OCI-LY7 (cell line): ENCODE data around the gene COL18A1. TPM values are rescaled to one million over a fixed set of nuclear protein-coding genes. Genes with fewer than 3 reads are reported as not detected.
"Not testable (repeated sequence)": the region's sequence is repeated elsewhere in the genome, so short reads cannot be mapped to it uniquely, and the experiment has no call there.

ENCODE experiments used
- BruUV-seq: library from RNA; stranded (reverse); fragments of 400-500 nt; replicated peaks from 2 replicates; lab custom pipeline; 2021; lab: Mats Ljungman, UMichigan
- CTCF ChIA-PET: fragments of 300-600 bp; sonication (Branson Sonifier 250); formaldehyde crosslinking; loops from one replicate; lab custom pipeline; 2022; ENCODE audit warnings: antibody characterized with exemption; ENCODE audit not compliant: unreplicated experiment; lab: Charles Lee
- POLR2A ChIA-PET: fragments of 300-600 bp; sonication (Branson Sonifier 250); formaldehyde crosslinking; loops from one replicate; lab custom pipeline; 2022; ENCODE audit warnings: antibody characterized with exemption; lab: Charles Lee
- DNase-seq: peaks from one replicate; pipeline ENCODE4 v3.0.0-alpha.2; 2015; ENCODE audit warnings: low spot score
- H2AFZ ChIP-seq: fragments of 200-600 bp; sonication (generic), shearing (Covaris generic); 2 replicates; pipeline ENCODE4 v1.6.1; 2014; ENCODE audit warnings: mild to moderate bottlenecking, antibody characterized with exemption, low read length, moderate library complexity
- H3K27ac ChIP-seq: fragments of 200-600 bp; sonication (generic); 2 replicates; pipeline ENCODE4 v1.5.1; 2014; ENCODE audit warnings: mixed run types, low read depth, mild to moderate bottlenecking, moderate library complexity, low read length, inconsistent platforms; ENCODE audit not compliant: poor library complexity, severe bottlenecking
- H3K36me3 ChIP-seq: fragments of 200-600 bp; sonication (generic); 2 replicates; pipeline ENCODE4 v1.6.1; 2014; ENCODE audit warnings: mild to moderate bottlenecking, antibody characterized with exemption, low read length, moderate library complexity, mixed read lengths; ENCODE audit not compliant: insufficient read depth
- H3K4me1 ChIP-seq: fragments of 200-600 bp; sonication (generic); 2 replicates; pipeline ENCODE4 v1.5.1; 2014; ENCODE audit warnings: mild to moderate bottlenecking, low read length; ENCODE audit not compliant: insufficient read depth, poor library complexity, severe bottlenecking
- H3K4me2 ChIP-seq: fragments of 200-600 bp; sonication (generic); 2 replicates; pipeline ENCODE4 v1.6.1; 2014; ENCODE audit warnings: mild to moderate bottlenecking, low read length
- H3K4me3 ChIP-seq: fragments of 200-600 bp; sonication (generic); 2 replicates; pipeline ENCODE4 v1.5.1; 2014; ENCODE audit warnings: mild to moderate bottlenecking, low read depth, low read length; ENCODE audit not compliant: poor library complexity, severe bottlenecking
- H3K79me2 ChIP-seq: fragments of 200-600 bp; sonication (generic); 2 replicates; pipeline ENCODE4 v1.6.1; 2016; ENCODE audit warnings: low read depth, mild to moderate bottlenecking, low read length, moderate library complexity, mixed read lengths; ENCODE audit not compliant: insufficient read depth
- H3K9me2 ChIP-seq: fragments of 200-600 bp; sonication (generic); 2 replicates; pipeline ENCODE4 v1.6.1; 2016; ENCODE audit warnings: mild to moderate bottlenecking, low read length, mixed read lengths; ENCODE audit not compliant: insufficient read depth
- H3K9me3 ChIP-seq: fragments of 200-600 bp; sonication (generic); 2 replicates; pipeline ENCODE4 v1.6.1; 2014; ENCODE audit warnings: mild to moderate bottlenecking, mixed run types, low read length, mixed read lengths
- H4K20me1 ChIP-seq: fragments of 200-600 bp; sonication (generic); 2 replicates; pipeline ENCODE4 v1.6.1; 2014; ENCODE audit warnings: mild to moderate bottlenecking, antibody characterized with exemption, low read length, moderate library complexity, mixed read lengths; ENCODE audit not compliant: insufficient read depth
- EZH2phosphoT487 ChIP-seq: fragments of 200-600 bp; sonication (generic); IDR thresholded peaks from 2 replicates; pipeline ENCODE4 v1.6.1; 2018; ENCODE audit warnings: low read depth, borderline replicate concordance, mild to moderate bottlenecking, mixed run types, antibody characterized with exemption, low read length, moderate library complexity, mixed read lengths
- intact Hi-C: fragments of 100-400 bp; cut with micrococcal nuclease; formaldehyde crosslinking; loops from one replicate; pipeline ENCODE4 v1.10.0; 2022; ENCODE audit not compliant: unreplicated experiment
- total RNA-seq, 2 experiments: library from RNA; depleted of rRNA in 1 of 2; stranded (reverse); fragments of >200 nt in 1 of 2; shearing (Covaris generic) in 1 of 2; gene quantifications; 2 replicates each; pipeline ENCODE4 v1.2.3, GENCODE V29; 2014 to 2022
- TF ChIP-seq, protein P1 (sequence below): fragments of 200-600 bp; sonication (generic); conservative IDR thresholded peaks from 2 replicates; pipeline ENCODE4 v1.5.1; 2014; ENCODE audit warnings: mild to moderate bottlenecking, antibody characterized with exemption, low read length, moderate library complexity, mixed read lengths

Gene COL18A1
- total RNA-seq, 2 experiments from 2014 or later: 0.23 to 7.4 TPM

DNA sequence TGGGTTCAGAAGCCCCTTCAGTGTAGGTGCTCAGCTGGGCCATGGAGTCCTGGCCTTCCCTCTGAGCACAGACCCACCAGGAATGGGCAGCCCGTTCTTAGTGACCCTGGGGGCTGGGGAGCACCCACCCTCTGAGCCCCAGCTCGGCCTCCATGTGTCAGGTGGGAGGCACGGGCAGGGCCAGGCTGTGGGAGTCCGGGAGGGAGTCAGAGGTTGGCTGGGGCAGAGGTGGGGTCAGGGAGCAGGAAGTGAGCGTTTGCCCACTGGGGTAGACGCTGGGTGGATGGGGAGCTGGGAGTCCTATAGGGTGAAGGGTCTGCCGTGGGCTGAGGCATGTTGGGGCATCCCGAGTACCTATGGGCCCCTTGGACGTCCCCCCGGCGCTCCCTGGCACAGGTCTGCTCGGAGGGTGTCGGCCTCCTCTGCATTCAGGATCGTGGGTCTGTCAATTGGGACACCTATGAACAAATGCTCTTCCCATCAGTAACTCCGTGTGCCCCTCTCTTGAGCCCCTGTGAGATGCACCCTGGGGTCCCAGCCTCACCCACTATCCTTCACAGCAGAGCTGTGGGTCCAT, 30.5 kb downstream of the COL18A1 start:
- H2AFZ ChIP-seq: no peak overlapping the region
- no peak overlapping the region for H3K27ac ChIP-seq
- no peaks in the 10 kb centered on the region for H3K9me2 ChIP-seq
- no peak for DNase-seq
- POLR2A ChIA-PET: no interaction called here
- intact Hi-C loops: no loop called here
- no peaks in the 10 kb centered on the region for H4K20me1 ChIP-seq
- no peaks in the 10 kb centered on the region for H3K79me2 ChIP-seq
- H3K4me3 ChIP-seq: no peak overlapping the region
- no peak overlapping the region for H3K4me2 ChIP-seq
- no peaks in the 10 kb centered on the region for H3K36me3 ChIP-seq
- no TSS peak for BruUV-seq
- H3K9me3 ChIP-seq: no peaks in the 10 kb centered on the region
- no peaks in the 10 kb centered on the region for H3K4me1 ChIP-seq
- TF ChIP-seq, protein P1, sequence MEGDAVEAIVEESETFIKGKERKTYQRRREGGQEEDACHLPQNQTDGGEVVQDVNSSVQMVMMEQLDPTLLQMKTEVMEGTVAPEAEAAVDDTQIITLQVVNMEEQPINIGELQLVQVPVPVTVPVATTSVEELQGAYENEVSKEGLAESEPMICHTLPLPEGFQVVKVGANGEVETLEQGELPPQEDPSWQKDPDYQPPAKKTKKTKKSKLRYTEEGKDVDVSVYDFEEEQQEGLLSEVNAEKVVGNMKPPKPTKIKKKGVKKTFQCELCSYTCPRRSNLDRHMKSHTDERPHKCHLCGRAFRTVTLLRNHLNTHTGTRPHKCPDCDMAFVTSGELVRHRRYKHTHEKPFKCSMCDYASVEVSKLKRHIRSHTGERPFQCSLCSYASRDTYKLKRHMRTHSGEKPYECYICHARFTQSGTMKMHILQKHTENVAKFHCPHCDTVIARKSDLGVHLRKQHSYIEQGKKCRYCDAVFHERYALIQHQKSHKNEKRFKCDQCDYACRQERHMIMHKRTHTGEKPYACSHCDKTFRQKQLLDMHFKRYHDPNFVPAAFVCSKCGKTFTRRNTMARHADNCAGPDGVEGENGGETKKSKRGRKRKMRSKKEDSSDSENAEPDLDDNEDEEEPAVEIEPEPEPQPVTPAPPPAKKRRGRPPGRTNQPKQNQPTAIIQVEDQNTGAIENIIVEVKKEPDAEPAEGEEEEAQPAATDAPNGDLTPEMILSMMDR: no peak
- TF ChIP-seq EZH2phosphoT487: no peak
- CTCF ChIA-PET: no interaction called here

DNA sequence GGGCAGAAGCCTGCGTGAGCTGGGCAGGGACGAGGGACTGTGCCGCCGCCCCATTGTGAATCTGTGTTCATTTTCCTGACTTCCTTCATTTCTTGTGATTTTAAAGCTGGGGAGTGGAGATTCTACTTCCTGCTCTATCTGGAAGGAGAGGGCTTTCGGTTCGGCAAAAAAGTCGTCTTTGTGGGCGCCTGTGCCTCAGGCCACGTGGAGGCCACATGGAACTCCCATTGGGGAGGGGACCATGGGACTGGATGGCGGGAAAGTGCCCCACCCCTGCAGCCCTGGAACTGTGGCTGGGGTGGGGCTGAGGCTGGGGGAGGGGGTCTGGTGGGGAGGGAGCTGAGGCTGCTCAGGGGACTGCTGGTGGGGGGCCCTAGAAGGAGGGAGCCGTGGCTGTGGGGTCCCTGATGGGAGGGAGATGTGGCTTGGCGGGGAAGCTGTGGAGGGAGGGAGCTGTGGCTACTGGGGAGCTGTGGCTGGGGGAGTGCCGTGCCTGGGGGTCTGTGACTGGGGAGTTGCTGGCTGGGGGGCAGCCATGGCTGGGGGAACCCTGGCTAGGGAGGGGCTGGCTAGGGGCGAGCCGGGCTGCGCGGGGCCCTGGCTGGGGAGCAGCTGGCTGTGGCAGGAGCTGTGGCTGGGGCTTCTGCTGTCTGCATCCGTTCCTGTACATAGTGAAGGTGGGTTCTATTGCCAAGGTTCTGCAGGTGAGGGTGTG, 31.5 kb downstream of the COL18A1 start:
- CTCF ChIA-PET: no interaction called here
- DNase-seq: no peak
- no peaks in the 10 kb centered on the region for H3K36me3 ChIP-seq
- H3K4me1 ChIP-seq: no peaks in the 10 kb centered on the region
- POLR2A ChIA-PET: no interaction called here
- no peak overlapping the region for H2AFZ ChIP-seq
- intact Hi-C loops: no loop called here
- no peak overlapping the region for H3K27ac ChIP-seq
- H3K4me3 ChIP-seq: no peak overlapping the region
- no peaks in the 10 kb centered on the region for H3K9me3 ChIP-seq
- H4K20me1 ChIP-seq: no peaks in the 10 kb centered on the region
- BruUV-seq: no TSS peak
- no peak overlapping the region for H3K4me2 ChIP-seq
- H3K79me2 ChIP-seq: no peaks in the 10 kb centered on the region
- H3K9me2 ChIP-seq: no peaks in the 10 kb centered on the region
- no peak for TF ChIP-seq EZH2phosphoT487
- TF ChIP-seq, protein P1: no peak

DNA sequence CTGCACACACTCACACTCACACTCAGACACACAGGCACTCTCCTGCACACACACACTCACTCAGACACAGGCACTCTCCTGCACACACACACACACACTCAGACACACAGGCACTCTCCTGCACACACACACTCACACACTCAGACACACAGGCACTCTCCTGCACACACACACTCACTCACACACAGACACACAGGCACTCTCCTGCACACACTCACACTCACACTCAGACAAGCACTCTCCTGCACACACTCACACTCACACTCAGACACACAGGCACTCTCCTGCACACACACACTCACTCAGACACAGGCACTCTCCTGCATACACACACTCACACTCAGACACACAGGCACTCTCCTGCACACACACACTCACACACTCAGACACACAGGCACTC, 32.9 kb downstream of the COL18A1 start:
- H3K4me1 ChIP-seq, POLR2A ChIA-PET, H3K36me3 ChIP-seq, H3K27ac ChIP-seq, intact Hi-C loops, H3K9me3 ChIP-seq, H4K20me1 ChIP-seq, H3K4me3 ChIP-seq, CTCF ChIA-PET, H3K79me2 ChIP-seq, H3K9me2 ChIP-seq, BruUV-seq, H2AFZ ChIP-seq, DNase-seq, H3K4me2 ChIP-seq: not testable (repeated sequence)
